CD8-positive, alpha-beta memory T cell (primary cell): Measurements from ENCODE around the gene LTO1. TPM values are rescaled to one million over a fixed set of nuclear protein-coding genes. Genes with fewer than 3 reads are reported as not detected.
A peak's percentile ranks its signal among the peaks of the same experiment; 100 is the strongest.

Source experiments
- CTCF ChIA-PET: fragments of 350-600 bp; sonication (Branson Sonifier 250); formaldehyde crosslinking; loops from one replicate; lab custom pipeline; 2021; ENCODE audit warnings: antibody characterized with exemption; lab: Charles Lee
- POLR2A ChIA-PET: fragments of 350-600 bp; sonication (Branson Sonifier 250); formaldehyde crosslinking; loops from one replicate; lab custom pipeline; 2021; ENCODE audit warnings: antibody characterized with exemption; lab: Charles Lee
- DNase-seq, 5 donors: peaks; one replicate each; pipeline versions ENCODE4 v3.0.0 to v3.0.0-alpha.2; 2020 to 2022; ENCODE audit warnings: mixed read lengths in 1 of 5
- H3K27ac ChIP-seq: one replicate; pipeline ENCODE4 v1.7.0; 2013; ENCODE audit warnings: low read depth, mild to moderate bottlenecking, low read length, moderate library complexity
- H3K27me3 ChIP-seq: 2 replicates; pipeline ENCODE4 v1.7.0; 2013; ENCODE audit warnings: low read length, mild to moderate bottlenecking; ENCODE audit not compliant: insufficient read depth, poor library complexity, severe bottlenecking
- H3K36me3 ChIP-seq: 2 replicates; pipeline ENCODE4 v1.7.0; 2013; ENCODE audit warnings: mild to moderate bottlenecking, low read length, moderate library complexity; ENCODE audit not compliant: insufficient read depth
- H3K4me1 ChIP-seq: 2 replicates; pipeline ENCODE4 v1.7.0; 2013; ENCODE audit warnings: mild to moderate bottlenecking, low read length, moderate library complexity; ENCODE audit not compliant: insufficient read depth
- H3K4me3 ChIP-seq: 2 replicates; pipeline ENCODE4 v1.7.0; 2013; ENCODE audit warnings: mild to moderate bottlenecking, low read length
- H3K9me3 ChIP-seq: 2 replicates; pipeline ENCODE4 v1.7.0; 2013; ENCODE audit warnings: mild to moderate bottlenecking, low read length
- H3K27ac Mint-ChIP-seq, 8 donors: one replicate each; pipeline ENCODE4 v1.8.0; 2020 to 2021; ENCODE audit warnings: mixed read lengths in 8 of 8, mild to moderate bottlenecking in 6 of 8, inconsistent platforms in 3 of 8, moderate library complexity in 3 of 8
- H3K27me3 Mint-ChIP-seq, 2 donors: one replicate each; pipeline ENCODE4 v1.8.0; 2020 to 2021; ENCODE audit warnings: mixed read lengths in 2 of 2, mild to moderate bottlenecking in 1 of 2, moderate library complexity in 1 of 2
- H3K36me3 Mint-ChIP-seq, 3 donors: one replicate each; pipeline ENCODE4 v1.8.0; 2020 to 2021; ENCODE audit warnings: mixed read lengths in 3 of 3, inconsistent platforms in 1 of 3, mild to moderate bottlenecking in 1 of 3
- H3K4me1 Mint-ChIP-seq, 3 donors: one replicate each; pipeline ENCODE4 v1.8.0; 2020 to 2021; ENCODE audit warnings: mixed read lengths in 3 of 3, inconsistent platforms in 1 of 3, mild to moderate bottlenecking in 1 of 3
- H3K4me3 Mint-ChIP-seq, 7 donors: one replicate each; pipeline ENCODE4 v1.8.0; 2020 to 2021; ENCODE audit warnings: mixed read lengths in 7 of 7, mild to moderate bottlenecking in 6 of 7, moderate library complexity in 4 of 7, inconsistent platforms in 2 of 7
- H3K9me3 Mint-ChIP-seq, 5 donors: one replicate each; pipeline ENCODE4 v1.8.0; 2020 to 2022; ENCODE audit warnings: mixed read lengths in 5 of 5, mild to moderate bottlenecking in 3 of 5, moderate library complexity in 2 of 5, inconsistent platforms in 1 of 5
- polyA plus RNA-seq: library from polyadenylated mRNA; unstranded; fragments of 300-500 nt; fragmentation: Illumina TruSeq; gene quantifications from one replicate; pipeline ENCODE4 v1.2.3, GENCODE V29; 2021
- total RNA-seq, 2 experiments: library from RNA; stranded (reverse); gene quantifications; one replicate each; pipeline ENCODE4 v1.2.3, GENCODE V29; 2021

Gene LTO1
- total and polyA plus RNA-seq, 3 experiments from 2014 or later, result 15.8 to 25.0 (median 24.8) TPM

- H3K9me3 Mint-ChIP-seq, result no peaks in the 10 kb centered on the region
- no peak overlapping the region for H3K27ac ChIP-seq
- peaks cover 0 to 3% (median 3%) of the 10 kb centered on the region in 3 donors for H3K4me1 Mint-ChIP-seq
- peaks cover 0 to 68% (median 7%) of the 10 kb centered on the region in 3 donors for H3K36me3 Mint-ChIP-seq
- H3K27me3 Mint-ChIP-seq, result no peaks in the 10 kb centered on the region
- no peaks in the 10 kb centered on the region for H3K9me3 ChIP-seq
- H3K4me3 Mint-ChIP-seq, result no peak overlapping the region
- no peak overlapping the region for H3K4me3 ChIP-seq
- no peaks in the 10 kb centered on the region for H3K4me1 ChIP-seq
- no peaks in the 10 kb centered on the region for H3K27me3 ChIP-seq
- POLR2A ChIA-PET, result no interaction called here
- DNase-seq, result no peak
- CTCF ChIA-PET, result interaction anchor here (1.4 kb wide), 1 partner anchor 11 kb away, joined by 4 read pairs; no protein-coding TSS in a partner anchor
- H3K36me3 ChIP-seq, result peaks cover 9% of the 10 kb centered on the region
- no peak overlapping the region for H3K27ac Mint-ChIP-seq
These were observed 11.8 kb downstream of the LTO1 start for GRCh38 chr11:69663326-69663725.

- H3K4me1 ChIP-seq, result no peaks in the 10 kb centered on the region
- peaks cover 9% of the 10 kb centered on the region for H3K36me3 ChIP-seq
- H3K9me3 Mint-ChIP-seq, result no peaks in the 10 kb centered on the region
- H3K27ac ChIP-seq, result no peak overlapping the region
- H3K4me1 Mint-ChIP-seq, result peaks cover 0 to 3% (median under 1%) of the 10 kb centered on the region in 3 donors
- no peaks in the 10 kb centered on the region for H3K27me3 Mint-ChIP-seq
- peak in 1 of 5 donors; percentile 22 for DNase-seq
- no peak overlapping the region for H3K27ac Mint-ChIP-seq
- H3K27me3 ChIP-seq, result no peaks in the 10 kb centered on the region
- no peak overlapping the region for H3K4me3 ChIP-seq
- no peak overlapping the region for H3K4me3 Mint-ChIP-seq
- H3K9me3 ChIP-seq, result no peaks in the 10 kb centered on the region
- CTCF ChIA-PET, result interaction anchor here (1.4 kb wide), 1 partner anchor 11 kb away, joined by 4 read pairs; no protein-coding TSS in a partner anchor
- POLR2A ChIA-PET, result no interaction called here
- peaks cover 0 to 62% (median 7%) of the 10 kb centered on the region in 3 donors for H3K36me3 Mint-ChIP-seq
These were observed 12.3 kb downstream of the LTO1 start for GRCh38 chr11:69662806-69663205.

GRCh38 chr11:69662021-69662698 lies 13.0 kb downstream of the LTO1 start:
- H3K4me3 Mint-ChIP-seq, result no peak overlapping the region
- DNase-seq, result peak in 1 of 5 donors; percentile 18
- Histone ChIP-seq H3K27me3 (no peaks in the 10 kb centered on the region), H3K27ac (no peak overlapping the region), H3K4me3 (no peak overlapping the region), H3K9me3 (no peaks in the 10 kb centered on the region), H3K36me3 (peaks cover 9% of the 10 kb centered on the region), H3K4me1 (no peaks in the 10 kb centered on the region)
- peak overlapping the region in 1 of 8 donors; percentile 54 for H3K27ac Mint-ChIP-seq
- peaks cover 0 to 3% (median 0%) of the 10 kb centered on the region in 3 donors for H3K4me1 Mint-ChIP-seq
- CTCF ChIA-PET, result interaction anchor here (1.4 kb wide), 1 partner anchor 12 kb away, joined by 4 read pairs; no protein-coding TSS in a partner anchor
- POLR2A ChIA-PET, result no interaction called here
- H3K9me3 Mint-ChIP-seq, result no peaks in the 10 kb centered on the region
- H3K27me3 Mint-ChIP-seq, result no peaks in the 10 kb centered on the region
- peaks cover 0 to 56% (median 5%) of the 10 kb centered on the region in 3 donors for H3K36me3 Mint-ChIP-seq

- no peak overlapping the region for H3K4me3 ChIP-seq
- H3K4me1 ChIP-seq, result no peaks in the 10 kb centered on the region
- no peaks in the 10 kb centered on the region for H3K9me3 ChIP-seq
- no peaks in the 10 kb centered on the region for H3K27me3 ChIP-seq
- CTCF ChIA-PET, result no interaction called here
- Mint-ChIP-seq H3K4me3 (no peak overlapping the region), H3K4me1 (peaks cover 0 to 3% (median 0%) of the 10 kb centered on the region in 3 donors), H3K27ac (no peak overlapping the region), H3K36me3 (peaks cover 0 to 48% (median 5%) of the 10 kb centered on the region in 3 donors), H3K27me3 (no peaks in the 10 kb centered on the region), H3K9me3 (no peaks in the 10 kb centered on the region)
- DNase-seq, result peak in 1 of 5 donors; percentile 11
- H3K36me3 ChIP-seq, result peaks cover 7% of the 10 kb centered on the region
- POLR2A ChIA-PET, result no interaction called here
- H3K27ac ChIP-seq, result no peak overlapping the region
These were observed 13.8 kb downstream of the LTO1 start for GRCh38 chr11:69661413-69661715.

GRCh38 chr11:69660001-69660500 lies 15.1 kb downstream of the LTO1 start:
- CTCF ChIA-PET, result interaction anchor here (1.7 to 2.4 kb wide), 2 partner anchors 10 to 15 kb away, joined by 4 to 15 read pairs; partner anchors contain the start of gene LTO1
- Mint-ChIP-seq H3K4me1 (peaks cover 0 to 3% (median 0%) of the 10 kb centered on the region in 3 donors), H3K27ac (peak overlapping the region in 2 of 8 donors; percentile 47 to 61), H3K9me3 (no peaks in the 10 kb centered on the region), H3K4me3 (no peak overlapping the region), H3K27me3 (no peaks in the 10 kb centered on the region), H3K36me3 (peaks cover 0 to 36% (median 3%) of the 10 kb centered on the region in 3 donors)
- Histone ChIP-seq H3K4me3 (no peak overlapping the region), H3K27me3 (no peaks in the 10 kb centered on the region), H3K4me1 (no peaks in the 10 kb centered on the region), H3K9me3 (no peaks in the 10 kb centered on the region), H3K27ac (no peak overlapping the region), H3K36me3 (peaks cover 4% of the 10 kb centered on the region)
- DNase-seq, result peak in 1 of 5 donors; percentile 11
- POLR2A ChIA-PET, result no interaction called here

- no peak overlapping the region for H3K4me3 Mint-ChIP-seq
- H3K36me3 ChIP-seq, result peaks cover 4% of the 10 kb centered on the region
- H3K27ac Mint-ChIP-seq, result peak overlapping the region in 2 of 8 donors; percentile 47 to 61
- H3K4me1 ChIP-seq, result no peaks in the 10 kb centered on the region
- no peaks in the 10 kb centered on the region for H3K9me3 Mint-ChIP-seq
- no peak overlapping the region for H3K4me3 ChIP-seq
- no peaks in the 10 kb centered on the region for H3K9me3 ChIP-seq
- no peak overlapping the region for H3K27ac ChIP-seq
- no peaks in the 10 kb centered on the region for H3K27me3 ChIP-seq
- peaks cover 0 to 31% (median 0%) of the 10 kb centered on the region in 3 donors for H3K36me3 Mint-ChIP-seq
- peak in 1 of 5 donors; percentile 26 for DNase-seq
- no peaks in the 10 kb centered on the region for H3K4me1 Mint-ChIP-seq
- ChIA-PET CTCF (interaction anchor here (1.2 to 2.4 kb wide), 3 partner anchors 8 to 16 kb away, joined by 3 to 15 read pairs (median 4); partner anchors contain the start of gene LTO1), POLR2A (no interaction called here)
- H3K27me3 Mint-ChIP-seq, result no peaks in the 10 kb centered on the region
These were observed 15.6 kb downstream of the LTO1 start for GRCh38 chr11:69659591-69659990.

GRCh38 chr11:69658626-69659450 lies 16.3 kb downstream of the LTO1 start:
- Histone ChIP-seq H3K36me3 (peaks cover 1% of the 10 kb centered on the region), H3K27me3 (no peaks in the 10 kb centered on the region), H3K4me3 (no peak overlapping the region), H3K4me1 (no peaks in the 10 kb centered on the region), H3K9me3 (no peaks in the 10 kb centered on the region), H3K27ac (no peak overlapping the region)
- no peak overlapping the region for H3K4me3 Mint-ChIP-seq
- ChIA-PET CTCF (interaction anchor here (1.2 to 2.4 kb wide), 4 partner anchors 9 to 16 kb away, joined by 3 to 15 read pairs (median 6); partner anchors contain the start of gene LTO1), POLR2A (no interaction called here)
- H3K27ac Mint-ChIP-seq, result peak overlapping the region in 1 of 8 donors; percentile 23
- peak in 1 of 5 donors; percentile 18 for DNase-seq
- no peaks in the 10 kb centered on the region for H3K4me1 Mint-ChIP-seq
- no peaks in the 10 kb centered on the region for H3K27me3 Mint-ChIP-seq
- no peaks in the 10 kb centered on the region for H3K9me3 Mint-ChIP-seq
- peaks cover 0 to 24% (median 0%) of the 10 kb centered on the region in 3 donors for H3K36me3 Mint-ChIP-seq
